Esophagus muscularis mucosa (tissue), 4 donors: ENCODE data around the gene C16orf96. TPM values are rescaled to one million over a fixed set of nuclear protein-coding genes. Genes with fewer than 3 reads are reported as not detected.

Experiments used
- DNase-seq: peaks from one replicate; pipeline ENCODE4 v3.0.0-alpha.2; 2017; ENCODE audit errors: extremely low spot score
- H3K27ac ChIP-seq, 4 donors: fragments of 200-600 bp; sonication (generic); replicated peaks in 1 of 4; 1 replicate in 3 of 4; 2 replicates in 1 of 4; pipeline ENCODE4 v1.5.1; 2016 to 2019; ENCODE audit warnings: mild to moderate bottlenecking in 1 of 4
- H3K27me3 ChIP-seq, 4 donors: fragments of 200-600 bp; sonication (generic); one replicate each; pipeline versions ENCODE4 v1.5.1 to v1.6.0; 2016 to 2019
- H3K36me3 ChIP-seq, 4 donors: fragments of 200-600 bp; sonication (generic); one replicate each; pipeline ENCODE4 v1.5.1; 2016 to 2019
- H3K4me1 ChIP-seq, 4 donors: fragments of 200-600 bp; sonication (generic); one replicate each; pipeline ENCODE4 v1.5.1; 2016 to 2019
- H3K4me3 ChIP-seq, 4 donors: fragments of 200-600 bp; sonication (generic); 1 replicate in 2 of 4; 2 replicates in 2 of 4; pipeline ENCODE4 v1.5.1; 2016 to 2019; ENCODE audit warnings: mild to moderate bottlenecking in 4 of 4, moderate library complexity in 1 of 4
- H3K9me3 ChIP-seq, 4 donors: fragments of 200-600 bp; sonication (generic); 1 replicate in 3 of 4; 2 replicates in 1 of 4; pipeline ENCODE4 v1.5.1; 2016 to 2019
- EP300 ChIP-seq: sonication (generic); formaldehyde crosslinking; IDR thresholded peaks from one replicate; pipeline ENCODE4 v1.6.1; 2017; ENCODE audit warnings: antibody characterized with exemption
- POLR2A ChIP-seq: fragments of 450-650 bp; IDR thresholded peaks from one replicate; pipeline ENCODE4 v1.6.1; 2017; ENCODE audit warnings: antibody characterized with exemption, moderate library complexity, mild to moderate bottlenecking, low read depth
- POLR2AphosphoS5 ChIP-seq, 2 donors: sonication (generic); formaldehyde crosslinking; IDR thresholded peaks; one replicate each; pipeline ENCODE4 v1.6.1; 2017; ENCODE audit warnings: antibody characterized with exemption in 2 of 2
- WGBS: methylation state at CpG from one replicate; pipeline ENCODE4 v1.1.5; 2018; 5-methylcytosine and 5-hydroxymethylcytosine counted together
- intact Hi-C: fragments of 100-400 bp; cut with DNase I; formaldehyde crosslinking; loops from one replicate; pipeline ENCODE4 v1.15.1; 2023
- total RNA-seq, 4 donors: library from RNA; depleted of rRNA; stranded (reverse); fragments of >200 nt; gene quantifications; one replicate each; pipeline versions ENCODE4 v1.1.0 to v1.2.1, GENCODE V29; 2016
- TF ChIP-seq, protein P1 (sequence below), 3 experiments: fragments of 200-600 bp in 2 of 3; fragments of 450-650 bp in 1 of 3; sonication (generic) in 2 of 3; IDR thresholded peaks; one replicate each; pipeline ENCODE4 v1.5.1; 2017 to 2019; ENCODE audit warnings: antibody characterized with exemption in 3 of 3, mild to moderate bottlenecking in 2 of 3, moderate library complexity in 1 of 3

The C16orf96 gene
- total RNA-seq, 4 donors from 2014 or later, result not detected

DNA sequence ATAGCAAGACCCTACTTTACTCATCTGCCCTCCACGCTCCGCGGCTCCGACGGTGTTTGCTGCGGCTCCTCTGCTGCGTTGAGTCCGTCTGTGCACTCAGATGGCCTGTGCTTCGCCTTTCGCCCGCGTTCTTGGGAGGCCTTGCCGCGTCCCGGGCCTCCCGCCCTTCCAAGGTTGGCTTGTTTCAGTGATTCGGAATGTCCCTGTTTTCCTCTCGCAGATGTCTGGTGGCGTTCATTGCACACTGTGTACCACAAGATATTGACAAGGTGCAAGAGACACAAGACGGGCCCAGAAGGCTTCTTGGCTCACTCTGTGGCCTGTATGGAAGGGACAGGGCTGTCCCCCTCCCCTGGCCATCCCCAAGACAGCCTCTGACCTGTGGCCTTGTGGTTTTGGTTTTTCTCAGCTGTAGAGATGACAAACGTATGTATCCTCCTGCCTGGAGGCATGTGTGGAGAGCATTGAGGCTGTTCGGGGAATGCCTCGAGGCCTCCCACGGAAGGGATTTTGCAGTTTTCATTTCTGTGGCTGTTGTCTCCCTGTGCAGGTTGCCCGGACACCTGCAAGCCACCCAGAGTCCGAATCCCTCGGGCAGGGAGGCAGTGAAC, 83.9 kb downstream of the C16orf96 start:
- intact Hi-C loops, result no loop called here
- TF ChIP-seq EP300 (no peak), POLR2AphosphoS5 (IDR thresholded peaks at IDR 0.05) (no peak), POLR2A (no peak)
- TF ChIP-seq, protein P1, sequence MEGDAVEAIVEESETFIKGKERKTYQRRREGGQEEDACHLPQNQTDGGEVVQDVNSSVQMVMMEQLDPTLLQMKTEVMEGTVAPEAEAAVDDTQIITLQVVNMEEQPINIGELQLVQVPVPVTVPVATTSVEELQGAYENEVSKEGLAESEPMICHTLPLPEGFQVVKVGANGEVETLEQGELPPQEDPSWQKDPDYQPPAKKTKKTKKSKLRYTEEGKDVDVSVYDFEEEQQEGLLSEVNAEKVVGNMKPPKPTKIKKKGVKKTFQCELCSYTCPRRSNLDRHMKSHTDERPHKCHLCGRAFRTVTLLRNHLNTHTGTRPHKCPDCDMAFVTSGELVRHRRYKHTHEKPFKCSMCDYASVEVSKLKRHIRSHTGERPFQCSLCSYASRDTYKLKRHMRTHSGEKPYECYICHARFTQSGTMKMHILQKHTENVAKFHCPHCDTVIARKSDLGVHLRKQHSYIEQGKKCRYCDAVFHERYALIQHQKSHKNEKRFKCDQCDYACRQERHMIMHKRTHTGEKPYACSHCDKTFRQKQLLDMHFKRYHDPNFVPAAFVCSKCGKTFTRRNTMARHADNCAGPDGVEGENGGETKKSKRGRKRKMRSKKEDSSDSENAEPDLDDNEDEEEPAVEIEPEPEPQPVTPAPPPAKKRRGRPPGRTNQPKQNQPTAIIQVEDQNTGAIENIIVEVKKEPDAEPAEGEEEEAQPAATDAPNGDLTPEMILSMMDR (IDR thresholded peaks at IDR 0.05), result no peak
- H3K36me3 ChIP-seq, result peaks cover 0 to 42% (median 13%) of the 10 kb centered on the region in 4 donors
- no peaks in the 10 kb centered on the region for H3K9me3 ChIP-seq
- 86% methylated on average over 22 of the region's 27 CpGs for WGBS
- H3K4me3 ChIP-seq, result no peak overlapping the region
- H3K27ac ChIP-seq, result no peak overlapping the region
- H3K27me3 ChIP-seq, result no peaks in the 10 kb centered on the region
- peaks cover 6 to 51% (median 26%) of the 10 kb centered on the region in 4 donors for H3K4me1 ChIP-seq
- DNase-seq, result no peak

DNA sequence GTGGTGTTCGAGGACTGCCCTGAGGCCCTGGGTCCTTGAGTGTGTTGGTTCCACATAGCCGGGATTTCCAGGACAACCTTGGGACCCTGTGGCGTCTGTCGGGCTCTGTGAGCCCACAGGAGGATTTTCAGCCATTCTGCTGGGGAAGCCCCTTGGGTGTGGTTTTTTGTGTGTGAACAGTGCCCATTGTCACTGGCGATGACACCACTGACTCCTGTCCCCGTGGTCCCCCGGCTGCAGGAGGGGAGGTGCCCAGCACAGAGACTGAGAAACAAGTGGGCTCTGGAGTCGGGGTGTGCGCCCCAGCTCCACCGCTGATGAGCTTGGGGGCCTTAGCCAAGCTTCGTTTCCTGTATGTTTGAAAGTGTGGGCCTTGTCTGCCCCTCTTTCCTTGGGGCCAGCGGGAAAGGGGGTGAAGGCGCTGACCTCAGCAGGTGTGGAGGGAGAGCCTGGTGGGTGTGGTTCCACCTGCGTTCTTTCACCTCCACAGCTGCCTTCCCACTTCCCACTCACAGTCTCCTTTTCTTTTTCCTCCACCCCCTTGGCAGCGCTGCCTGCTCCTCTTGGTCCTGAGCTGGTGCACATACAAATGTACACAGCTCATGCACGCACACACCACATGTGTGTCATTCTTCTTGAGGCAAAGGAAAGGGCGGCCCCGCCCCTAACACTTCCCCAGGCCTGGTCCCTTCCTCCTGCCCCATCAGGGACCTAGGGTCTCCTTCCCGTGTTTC, 84.6 kb downstream of the C16orf96 start:
- intact Hi-C loops, result no loop called here
- no peaks in the 10 kb centered on the region for H3K27me3 ChIP-seq
- H3K4me3 ChIP-seq, result no peak overlapping the region
- peaks cover 0 to 42% (median 8%) of the 10 kb centered on the region in 4 donors for H3K36me3 ChIP-seq
- 78% methylated on average over 15 of the region's 19 CpGs for WGBS
- no peak for TF ChIP-seq POLR2A
- TF ChIP-seq, protein P1 (IDR thresholded peaks at IDR 0.05), result no peak
- no peak for TF ChIP-seq EP300
- TF ChIP-seq POLR2AphosphoS5 (IDR thresholded peaks at IDR 0.05), result no peak
- DNase-seq, result no peak
- H3K27ac ChIP-seq, result no peak overlapping the region
- no peaks in the 10 kb centered on the region for H3K9me3 ChIP-seq
- H3K4me1 ChIP-seq, result peaks cover 6 to 51% (median 26%) of the 10 kb centered on the region in 4 donors

DNA sequence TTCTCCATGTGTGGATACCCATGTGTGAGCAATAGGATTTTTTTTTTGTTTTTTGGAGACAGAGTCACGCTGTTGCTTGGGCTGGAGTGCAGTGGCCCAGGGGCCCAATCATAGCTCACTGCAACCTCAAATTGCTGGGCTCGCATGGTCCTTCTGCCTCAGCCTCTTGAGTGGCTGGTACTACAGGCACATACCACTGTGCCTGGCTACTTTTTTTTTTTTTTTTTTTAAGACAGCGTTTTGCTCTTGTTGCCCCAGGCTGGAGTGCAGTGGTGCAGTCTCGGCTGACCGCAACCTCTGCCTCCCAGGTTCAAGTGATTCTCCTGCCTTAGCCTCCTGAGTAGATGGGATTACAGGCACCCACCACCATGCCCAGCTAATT, 85.2 kb downstream of the C16orf96 start:
- H3K36me3 ChIP-seq, result peaks cover 0 to 42% (median 5%) of the 10 kb centered on the region in 4 donors
- H3K4me3 ChIP-seq, result no peak overlapping the region
- DNase-seq, result no peak
- H3K4me1 ChIP-seq, result peaks cover 6 to 48% (median 26%) of the 10 kb centered on the region in 4 donors
- H3K27ac ChIP-seq, result no peak overlapping the region
- no peaks in the 10 kb centered on the region for H3K9me3 ChIP-seq
- no peak for TF ChIP-seq POLR2A
- TF ChIP-seq, protein P1 (IDR thresholded peaks at IDR 0.05), result no peak
- no peak for TF ChIP-seq EP300
- no peak for TF ChIP-seq POLR2AphosphoS5 (IDR thresholded peaks at IDR 0.05)
- WGBS, result 86% methylated on average over 5 of the region's 5 CpGs
- H3K27me3 ChIP-seq, result no peaks in the 10 kb centered on the region
- intact Hi-C loops, result no loop called here

DNA sequence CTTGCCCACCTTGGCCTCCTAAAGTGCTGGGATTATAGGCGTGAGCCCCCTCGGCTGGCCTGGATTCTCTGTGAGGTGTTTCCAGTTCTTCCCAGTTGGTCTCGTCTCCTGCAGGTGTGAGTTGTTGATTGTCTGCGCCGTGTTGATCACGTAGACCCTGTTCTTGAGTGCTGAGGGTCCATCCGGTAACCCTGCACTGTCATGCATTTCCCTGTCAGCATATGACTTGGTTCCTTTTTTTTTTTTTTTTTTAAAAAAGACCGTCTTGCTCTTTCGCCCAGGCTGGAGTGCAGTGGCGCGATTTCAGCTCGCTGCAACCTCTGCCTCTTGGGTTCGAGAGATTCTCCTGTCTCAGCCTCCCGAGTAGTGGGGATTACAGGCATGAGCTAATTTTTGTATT, 85.8 kb downstream of the C16orf96 start:
- no peak for TF ChIP-seq POLR2AphosphoS5 (IDR thresholded peaks at IDR 0.05)
- TF ChIP-seq POLR2A, result no peak
- no peak for TF ChIP-seq EP300
- TF ChIP-seq, protein P1 (IDR thresholded peaks at IDR 0.05), result no peak
- DNase-seq, result no peak
- H3K9me3 ChIP-seq, result no peaks in the 10 kb centered on the region
- H3K4me1 ChIP-seq, result peaks cover 6 to 46% (median 26%) of the 10 kb centered on the region in 4 donors
- peaks cover 0 to 43% (median 6%) of the 10 kb centered on the region in 4 donors for H3K36me3 ChIP-seq
- no peak overlapping the region for H3K27ac ChIP-seq
- no peaks in the 10 kb centered on the region for H3K27me3 ChIP-seq
- intact Hi-C loops, result no loop called here
- H3K4me3 ChIP-seq, result no peak overlapping the region
- WGBS, result 91% methylated on average over 14 of the region's 14 CpGs
